OCI-LY7 (cell line): Measurements from ENCODE around the gene ZC3H7B. TPM values are rescaled to one million over a fixed set of nuclear protein-coding genes. Genes with fewer than 3 reads are reported as not detected.

Experiments
- BruUV-seq: library from RNA; stranded (reverse); fragments of 400-500 nt; replicated peaks from 2 replicates; lab custom pipeline; 2021; lab: Mats Ljungman, UMichigan
- CTCF ChIA-PET: fragments of 300-600 bp; sonication (Branson Sonifier 250); formaldehyde crosslinking; loops from one replicate; lab custom pipeline; 2022; ENCODE audit warnings: antibody characterized with exemption; ENCODE audit not compliant: unreplicated experiment; lab: Charles Lee
- POLR2A ChIA-PET: fragments of 300-600 bp; sonication (Branson Sonifier 250); formaldehyde crosslinking; loops from one replicate; lab custom pipeline; 2022; ENCODE audit warnings: antibody characterized with exemption; lab: Charles Lee
- DNase-seq: peaks from one replicate; pipeline ENCODE4 v3.0.0-alpha.2; 2015; ENCODE audit warnings: low spot score
- H2AFZ ChIP-seq: fragments of 200-600 bp; sonication (generic), shearing (Covaris generic); 2 replicates; pipeline ENCODE4 v1.6.1; 2014; ENCODE audit warnings: mild to moderate bottlenecking, antibody characterized with exemption, low read length, moderate library complexity
- H3K27ac ChIP-seq: fragments of 200-600 bp; sonication (generic); 2 replicates; pipeline ENCODE4 v1.5.1; 2014; ENCODE audit warnings: mixed run types, low read depth, mild to moderate bottlenecking, moderate library complexity, low read length, inconsistent platforms; ENCODE audit not compliant: poor library complexity, severe bottlenecking
- H3K36me3 ChIP-seq: fragments of 200-600 bp; sonication (generic); 2 replicates; pipeline ENCODE4 v1.6.1; 2014; ENCODE audit warnings: mild to moderate bottlenecking, antibody characterized with exemption, low read length, moderate library complexity, mixed read lengths; ENCODE audit not compliant: insufficient read depth
- H3K4me1 ChIP-seq: fragments of 200-600 bp; sonication (generic); 2 replicates; pipeline ENCODE4 v1.5.1; 2014; ENCODE audit warnings: mild to moderate bottlenecking, low read length; ENCODE audit not compliant: insufficient read depth, poor library complexity, severe bottlenecking
- H3K4me2 ChIP-seq: fragments of 200-600 bp; sonication (generic); 2 replicates; pipeline ENCODE4 v1.6.1; 2014; ENCODE audit warnings: mild to moderate bottlenecking, low read length
- H3K4me3 ChIP-seq: fragments of 200-600 bp; sonication (generic); 2 replicates; pipeline ENCODE4 v1.5.1; 2014; ENCODE audit warnings: mild to moderate bottlenecking, low read depth, low read length; ENCODE audit not compliant: poor library complexity, severe bottlenecking
- H3K79me2 ChIP-seq: fragments of 200-600 bp; sonication (generic); 2 replicates; pipeline ENCODE4 v1.6.1; 2016; ENCODE audit warnings: low read depth, mild to moderate bottlenecking, low read length, moderate library complexity, mixed read lengths; ENCODE audit not compliant: insufficient read depth
- H3K9me2 ChIP-seq: fragments of 200-600 bp; sonication (generic); 2 replicates; pipeline ENCODE4 v1.6.1; 2016; ENCODE audit warnings: mild to moderate bottlenecking, low read length, mixed read lengths; ENCODE audit not compliant: insufficient read depth
- H3K9me3 ChIP-seq: fragments of 200-600 bp; sonication (generic); 2 replicates; pipeline ENCODE4 v1.6.1; 2014; ENCODE audit warnings: mild to moderate bottlenecking, mixed run types, low read length, mixed read lengths
- H4K20me1 ChIP-seq: fragments of 200-600 bp; sonication (generic); 2 replicates; pipeline ENCODE4 v1.6.1; 2014; ENCODE audit warnings: mild to moderate bottlenecking, antibody characterized with exemption, low read length, moderate library complexity, mixed read lengths; ENCODE audit not compliant: insufficient read depth
- CTCF ChIP-seq: fragments of 200-600 bp; sonication (generic); conservative IDR thresholded peaks from 2 replicates; pipeline ENCODE4 v1.5.1; 2014; ENCODE audit warnings: mild to moderate bottlenecking, antibody characterized with exemption, low read length, moderate library complexity, mixed read lengths
- EZH2phosphoT487 ChIP-seq: fragments of 200-600 bp; sonication (generic); IDR thresholded peaks from 2 replicates; pipeline ENCODE4 v1.6.1; 2018; ENCODE audit warnings: low read depth, borderline replicate concordance, mild to moderate bottlenecking, mixed run types, antibody characterized with exemption, low read length, moderate library complexity, mixed read lengths
- intact Hi-C: fragments of 100-400 bp; cut with micrococcal nuclease; formaldehyde crosslinking; loops from one replicate; pipeline ENCODE4 v1.10.0; 2022; ENCODE audit not compliant: unreplicated experiment
- total RNA-seq, 2 experiments: library from RNA; depleted of rRNA in 1 of 2; stranded (reverse); fragments of >200 nt in 1 of 2; shearing (Covaris generic) in 1 of 2; gene quantifications; 2 replicates each; pipeline ENCODE4 v1.2.3, GENCODE V29; 2014 to 2022

The ZC3H7B gene
- total RNA-seq, 2 experiments from 2014 or later = 46.7 to 56.3 TPM

- no peaks in the 10 kb centered on the region for H3K9me2 ChIP-seq
- POLR2A ChIA-PET = interaction anchor here (1.5 to 1.7 kb wide), 2 partner anchors 15 to 49 kb away, joined by 3 to 7 read pairs; partner anchors contain the start of gene ZC3H7B
- peak overlapping the region; percentile 85 for H2AFZ ChIP-seq
- peak overlapping the region; percentile 89 for H3K4me2 ChIP-seq
- TF ChIP-seq CTCF (no peak), EZH2phosphoT487 (no peak)
- H3K4me1 ChIP-seq = peaks cover 27% of the 10 kb centered on the region
- H4K20me1 ChIP-seq = peaks cover 5% of the 10 kb centered on the region; the same call in 1 of the 2 replicates
- H3K36me3 ChIP-seq = peaks cover 33% of the 10 kb centered on the region
- H3K9me3 ChIP-seq = no peaks in the 10 kb centered on the region
- BruUV-seq = TSS peak; percentile 99
- H3K79me2 ChIP-seq = peaks cover 42% of the 10 kb centered on the region
- CTCF ChIA-PET = no interaction called here
- intact Hi-C loops = loop anchor here (5.0 kb wide), 1 partner anchor 161 kb away; the partner anchor contains the start of gene TOB2
- peak; percentile 86 for DNase-seq
- H3K4me3 ChIP-seq = peak overlapping the region; percentile 95
- peak overlapping the region; percentile 89 for H3K27ac ChIP-seq
Measured at GRCh38 chr22:41286639-41287091, 14.7 kb upstream of the ZC3H7B start.

- H3K4me3 ChIP-seq = no peak overlapping the region
- H3K9me2 ChIP-seq = no peaks in the 10 kb centered on the region
- no peak for DNase-seq
- no peak for TF ChIP-seq EZH2phosphoT487
- TF ChIP-seq CTCF = no peak
- no peak overlapping the region for H3K27ac ChIP-seq
- intact Hi-C loops = loop anchor here (5.0 kb wide), 1 partner anchor 159 kb away; the partner anchor contains the start of gene TOB2
- H3K4me2 ChIP-seq = no peak overlapping the region
- H3K36me3 ChIP-seq = peaks cover 16% of the 10 kb centered on the region
- no peaks in the 10 kb centered on the region for H4K20me1 ChIP-seq
- peaks cover 24% of the 10 kb centered on the region for H3K79me2 ChIP-seq
- ChIA-PET CTCF (no interaction called here), POLR2A (interaction anchor here (0.7 to 1.4 kb wide), 4 partner anchors 9 to 83 kb away, joined by 3 to 8 read pairs (median 3); partner anchors contain the start of gene ZC3H7B)
- H2AFZ ChIP-seq = peak overlapping the region; percentile 31; the same call in 1 of the 2 replicates
- peaks cover 26% of the 10 kb centered on the region for H3K4me1 ChIP-seq
- no peaks in the 10 kb centered on the region for H3K9me3 ChIP-seq
- BruUV-seq = no TSS peak
Measured at GRCh38 chr22:41288245-41288946, 12.9 kb upstream of the ZC3H7B start.
